WTC11 (cell line): ENCODE measurements around the gene FCHSD1. TPM values are rescaled to one million over a fixed set of nuclear protein-coding genes. Genes with fewer than 3 reads are reported as not detected.

ENCODE experiments used
- ATAC-seq: fragments of 200-7000 bp; cut with Tn5 transposase; 2 replicates; pipeline ENCODE4 v1.10.0; 2021; ENCODE audit warnings: mild to moderate bottlenecking, moderate library complexity
- CTCF ChIA-PET: fragments of 300-600 bp; sonication (Branson Sonifier 250); formaldehyde crosslinking; loops from one replicate; lab custom pipeline; 2021; ENCODE audit warnings: antibody characterized with exemption; lab: Charles Lee
- POLR2A ChIA-PET: fragments of 350-600 bp; sonication (Branson Sonifier 250); formaldehyde crosslinking; loops from one replicate; lab custom pipeline; 2021; ENCODE audit warnings: antibody characterized with exemption; lab: Charles Lee
- DNase-seq: peaks from one replicate; pipeline ENCODE4 v3.0.0; 2021; ENCODE audit warnings: low spot score
- H3K27ac Mint-ChIP-seq: 2 replicates; pipeline ENCODE4 v1.8.0; 2021; ENCODE audit warnings: mixed read lengths
- H3K27me3 Mint-ChIP-seq: 2 replicates; pipeline ENCODE4 v1.8.0; 2021; ENCODE audit warnings: low read depth, mild to moderate bottlenecking, moderate library complexity, mixed read lengths
- H3K36me3 Mint-ChIP-seq: 2 replicates; pipeline ENCODE4 v1.8.0; 2021; ENCODE audit warnings: mixed read lengths
- H3K4me1 Mint-ChIP-seq: 2 replicates; pipeline ENCODE4 v1.8.0; 2022; ENCODE audit warnings: mixed read lengths
- H3K4me3 Mint-ChIP-seq: 2 replicates; pipeline ENCODE4 v1.8.0; 2021; ENCODE audit warnings: mild to moderate bottlenecking, moderate library complexity, mixed read lengths
- H3K9me3 Mint-ChIP-seq: 2 replicates; pipeline ENCODE4 v1.8.0; 2021; ENCODE audit warnings: mixed read lengths
- CREB1 ChIP-seq: sonication (generic); formaldehyde crosslinking; IDR thresholded peaks from 2 replicates; pipeline ENCODE4 v1.8.0; 2023; ENCODE audit warnings: mild to moderate bottlenecking, missing genetic modification reagents
- ELF4 ChIP-seq: sonication (generic); formaldehyde crosslinking; IDR thresholded peaks from 2 replicates; pipeline ENCODE4 v1.8.1; 2022; ENCODE audit warnings: low read depth, mild to moderate bottlenecking, moderate library complexity, missing genetic modification reagents
- EMX1 ChIP-seq: fragments of 250-450 bp; sonication (Bioruptor Pico); IDR thresholded peaks from 2 replicates; pipeline ENCODE4 v1.8.0; 2021; ENCODE audit warnings: mild to moderate bottlenecking
- FOXP4 ChIP-seq: sonication (generic); formaldehyde crosslinking; IDR thresholded peaks from 2 replicates; pipeline ENCODE4 v1.8.0; 2022; ENCODE audit warnings: mild to moderate bottlenecking, missing genetic modification reagents
- GRHL2 ChIP-seq: fragments of 250-450 bp; sonication (Bioruptor Pico); IDR thresholded peaks from 2 replicates; pipeline ENCODE4 v1.8.0; 2022; ENCODE audit warnings: mild to moderate bottlenecking, moderate library complexity; ENCODE audit not compliant: insufficient replicate concordance, severe bottlenecking
- GTF2I ChIP-seq: fragments of 250-450 bp; sonication (Bioruptor Pico); conservative IDR thresholded peaks from 2 replicates; pipeline ENCODE4 v1.4.0; 2021; ENCODE audit warnings: mild to moderate bottlenecking
- IRF1 ChIP-seq: sonication (generic); formaldehyde crosslinking; IDR thresholded peaks from 2 replicates; pipeline ENCODE4 v1.8.0; 2023; ENCODE audit warnings: missing genetic modification reagents
- NFATC4 ChIP-seq: fragments of 250-450 bp; sonication (Bioruptor Pico); IDR thresholded peaks from 2 replicates; pipeline ENCODE4 v1.9.0; 2021; ENCODE audit warnings: mild to moderate bottlenecking
- NFE2L1 ChIP-seq: sonication (generic); formaldehyde crosslinking; IDR thresholded peaks from 2 replicates; pipeline ENCODE4 v1.8.1; 2023; ENCODE audit warnings: missing genetic modification reagents
- PRDM15 ChIP-seq: sonication (generic); formaldehyde crosslinking; IDR thresholded peaks from 2 replicates; pipeline ENCODE4 v1.8.0; 2022; ENCODE audit warnings: missing genetic modification reagents
- PRRX2 ChIP-seq: fragments of 250-450 bp; sonication (Bioruptor Pico); IDR thresholded peaks from 2 replicates; pipeline ENCODE4 v1.8.0; 2021; ENCODE audit warnings: mild to moderate bottlenecking
- SMAD3 ChIP-seq: sonication (generic); formaldehyde crosslinking; IDR thresholded peaks from 2 replicates; pipeline ENCODE4 v1.8.0; 2022; ENCODE audit warnings: missing genetic modification reagents, mild to moderate bottlenecking, borderline replicate concordance
- STAT6 ChIP-seq: sonication (generic); formaldehyde crosslinking; conservative IDR thresholded peaks from 2 replicates; pipeline ENCODE4 v1.8.1; 2023; ENCODE audit warnings: mild to moderate bottlenecking, low read depth, missing genetic modification reagents, moderate library complexity
- ZNF425 ChIP-seq: fragments of 250-450 bp; sonication (Bioruptor Pico); conservative IDR thresholded peaks from 2 replicates; pipeline ENCODE4 v1.9.0; 2021; ENCODE audit warnings: mild to moderate bottlenecking
- ZNF512 ChIP-seq: sonication (generic); formaldehyde crosslinking; IDR thresholded peaks from 2 replicates; pipeline ENCODE4 v1.8.1; 2022; ENCODE audit warnings: missing genetic modification reagents, borderline replicate concordance
- ZNF532 ChIP-seq: fragments of 250-450 bp; sonication (Bioruptor Pico); IDR thresholded peaks from 2 replicates; pipeline ENCODE4 v1.9.0; 2021; ENCODE audit warnings: mild to moderate bottlenecking, borderline replicate concordance
- total RNA-seq: library from RNA; stranded (reverse); gene quantifications from 3 replicates; pipeline ENCODE4 v1.2.3, GENCODE V29; 2021

Gene FCHSD1
- total RNA-seq, 1 experiment from 2014 or later, result 50.3 TPM

- TF ChIP-seq ZNF532 (CRISPR knock-in tag) (no peak), GTF2I (no peak), EMX1 (CRISPR knock-in tag) (no peak), CREB1 (CRISPR knock-in tag) (no peak), NFATC4 (no peak), ELF4 (CRISPR knock-in tag) (no peak), NFE2L1 (CRISPR knock-in tag) (no peak), ZNF425 (CRISPR knock-in tag) (no peak), IRF1 (no peak), STAT6 (CRISPR knock-in tag) (no peak), GRHL2 (CRISPR knock-in tag) (no peak), FOXP4 (no peak)
These were observed 3.4 kb downstream of the FCHSD1 start (continued) for GRCh38 chr5:141647851-141648250.

- no peak for ATAC-seq
- POLR2A ChIA-PET, result no interaction called here
- no peak overlapping the region for H3K4me3 Mint-ChIP-seq
- DNase-seq, result no peak
- H3K4me1 Mint-ChIP-seq, result peaks cover 16% of the 10 kb centered on the region
- CTCF ChIA-PET, result interaction anchor here (1.4 to 2.7 kb wide), 2 partner anchors 10 to 28 kb away, joined by 5 to 11 read pairs; partner anchors contain the start of genes DIAPH1 and RELL2
- no peaks in the 10 kb centered on the region for H3K9me3 Mint-ChIP-seq
- no peaks in the 10 kb centered on the region for H3K27me3 Mint-ChIP-seq
- peaks cover 24% of the 10 kb centered on the region for H3K36me3 Mint-ChIP-seq
- H3K27ac Mint-ChIP-seq, result no peak overlapping the region
- TF ChIP-seq PRRX2 (CRISPR knock-in tag), result no peak
- TF ChIP-seq ZNF512 (CRISPR knock-in tag), result no peak
- no peak for TF ChIP-seq PRDM15
- TF ChIP-seq SMAD3 (CRISPR knock-in tag), result no peak
These were observed 4.0 kb downstream of the FCHSD1 start for GRCh38 chr5:141647242-141647641.
